Amygdala (tissue), 56 donors: ENCODE measurements around the gene PRPF40B.

Source experiments
- DNase-seq, 56 donors: peaks; one replicate each; lab custom pipeline; 2025; lab: John Stamatoyannopoulos, UW

PRPF40B gene

GRCh38 chr12:49655595-49656236 is 32.4 kb downstream of the PRPF40B start:
- no peak for DNase-seq

GRCh38 chr12:49658276-49658675 is 34.9 kb downstream of the PRPF40B start:
- DNase-seq: no peak

- DNase-seq: no peak
Observed at GRCh38 chr12:49659753-49660152, 36.4 kb downstream of the PRPF40B start.

- no peak for DNase-seq
Observed at GRCh38 chr12:49661191-49661590, 37.8 kb downstream of the PRPF40B start.

GRCh38 chr12:49661746-49662145 is 38.4 kb downstream of the PRPF40B start:
- no peak for DNase-seq

- DNase-seq: peak in 17 of 56 donors; percentile 6 to 51 (median 31)
Observed at GRCh38 chr12:49662998-49663843, 39.9 kb downstream of the PRPF40B start.

- DNase-seq: no peak
Observed at GRCh38 chr12:49664167-49664566, 40.8 kb downstream of the PRPF40B start.

GRCh38 chr12:49664591-49665239 is 41.4 kb downstream of the PRPF40B start:
- DNase-seq: no peak

GRCh38 chr12:49665384-49665783 is 42.0 kb downstream of the PRPF40B start:
- DNase-seq: peak in 1 of 56 donors; percentile 13

GRCh38 chr12:49666176-49666575 is 42.8 kb downstream of the PRPF40B start:
- no peak for DNase-seq

- DNase-seq: no peak
Observed at GRCh38 chr12:49667325-49668090, 44.1 kb downstream of the PRPF40B start.

GRCh38 chr12:49669796-49670195 is 46.4 kb downstream of the PRPF40B start:
- DNase-seq: no peak

GRCh38 chr12:49671031-49671765 is 47.8 kb downstream of the PRPF40B start:
- DNase-seq: peak in 3 of 56 donors; percentile 11 to 21 (median 12)

- DNase-seq: peak in 21 of 56 donors; percentile 14 to 47 (median 24)
Observed at GRCh38 chr12:49672301-49673217, 49.2 kb downstream of the PRPF40B start.

GRCh38 chr12:49673446-49674317 is 50.3 kb downstream of the PRPF40B start:
- peak; percentile 49 to 99 (median 93) for DNase-seq

- DNase-seq: peak in 4 of 56 donors; percentile 33 to 53 (median 42)
Observed at GRCh38 chr12:49674318-49674981, 51.1 kb downstream of the PRPF40B start.

GRCh38 chr12:49675137-49675536 is 51.8 kb downstream of the PRPF40B start:
- no peak for DNase-seq
